GM12801 (cell line): Measurements from ENCODE around the gene RAB24.

ENCODE experiments used
- TF ChIP-seq, protein P1 (sequence below): IDR thresholded peaks from one replicate; pipeline ENCODE4 v1.5.1; 2011; ENCODE audit warnings: control low read depth; ENCODE audit not compliant: insufficient read length; ENCODE audit errors: extremely low read depth

RAB24 gene

DNA sequence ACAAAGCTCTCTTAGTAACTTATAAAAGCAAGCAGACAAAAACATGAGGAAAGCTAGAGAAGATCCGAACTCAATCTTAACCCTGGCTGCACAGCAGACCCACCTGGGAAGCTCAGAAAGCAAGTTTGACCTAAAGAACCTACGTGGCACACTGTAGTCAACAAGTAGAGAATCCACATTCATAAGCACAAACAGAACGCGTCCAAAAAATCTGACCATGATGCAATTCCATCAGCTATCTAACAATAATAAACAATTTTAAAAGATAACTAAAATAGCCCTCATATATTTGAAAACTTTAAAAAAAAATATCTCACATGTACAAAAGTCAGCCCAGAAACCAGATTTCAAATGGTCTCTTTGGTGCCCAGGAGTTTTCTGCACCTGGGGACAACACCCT is 43.3 kb upstream of the RAB24 start:
- TF ChIP-seq, protein P1, sequence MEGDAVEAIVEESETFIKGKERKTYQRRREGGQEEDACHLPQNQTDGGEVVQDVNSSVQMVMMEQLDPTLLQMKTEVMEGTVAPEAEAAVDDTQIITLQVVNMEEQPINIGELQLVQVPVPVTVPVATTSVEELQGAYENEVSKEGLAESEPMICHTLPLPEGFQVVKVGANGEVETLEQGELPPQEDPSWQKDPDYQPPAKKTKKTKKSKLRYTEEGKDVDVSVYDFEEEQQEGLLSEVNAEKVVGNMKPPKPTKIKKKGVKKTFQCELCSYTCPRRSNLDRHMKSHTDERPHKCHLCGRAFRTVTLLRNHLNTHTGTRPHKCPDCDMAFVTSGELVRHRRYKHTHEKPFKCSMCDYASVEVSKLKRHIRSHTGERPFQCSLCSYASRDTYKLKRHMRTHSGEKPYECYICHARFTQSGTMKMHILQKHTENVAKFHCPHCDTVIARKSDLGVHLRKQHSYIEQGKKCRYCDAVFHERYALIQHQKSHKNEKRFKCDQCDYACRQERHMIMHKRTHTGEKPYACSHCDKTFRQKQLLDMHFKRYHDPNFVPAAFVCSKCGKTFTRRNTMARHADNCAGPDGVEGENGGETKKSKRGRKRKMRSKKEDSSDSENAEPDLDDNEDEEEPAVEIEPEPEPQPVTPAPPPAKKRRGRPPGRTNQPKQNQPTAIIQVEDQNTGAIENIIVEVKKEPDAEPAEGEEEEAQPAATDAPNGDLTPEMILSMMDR = no peak

DNA sequence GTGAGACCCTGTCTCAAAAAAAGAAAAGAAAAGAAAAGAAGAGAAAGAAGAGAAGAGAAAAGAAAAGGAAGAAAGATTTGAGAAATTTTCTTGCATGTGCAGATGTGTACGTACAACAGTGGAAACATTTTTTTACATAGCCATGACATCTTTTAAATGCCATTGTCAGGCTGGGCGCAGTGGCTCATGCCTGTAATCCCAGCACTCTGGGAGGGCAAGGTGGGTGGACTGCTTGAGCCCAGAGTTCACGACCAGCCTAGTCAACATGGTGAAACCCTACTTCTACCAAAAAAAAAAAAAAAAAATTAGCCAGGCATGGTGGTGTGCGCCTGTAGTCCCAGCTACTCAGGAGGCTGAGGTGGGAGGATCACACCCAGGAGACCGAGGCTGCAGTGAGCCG is 41.4 kb upstream of the RAB24 start:
- TF ChIP-seq, protein P1 = no peak

DNA sequence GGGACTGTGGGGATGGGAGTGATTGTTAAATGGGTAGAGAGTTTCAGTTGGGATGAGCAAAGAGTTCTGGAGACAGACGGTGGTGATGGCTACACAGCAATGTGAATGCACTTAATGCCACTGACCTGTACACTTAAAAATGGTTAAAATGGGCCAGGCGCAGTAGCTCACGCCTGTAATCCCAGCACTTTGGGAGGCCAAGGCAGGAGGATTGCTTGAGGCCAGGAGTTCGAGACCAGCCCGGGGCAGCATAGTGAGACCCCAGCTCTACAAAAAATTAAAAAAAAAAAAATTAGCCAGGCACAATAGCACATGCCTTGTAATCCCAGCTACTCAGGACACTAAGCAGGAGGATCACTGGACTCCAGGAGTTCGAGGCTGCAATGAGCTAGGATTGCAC is 40.3 kb upstream of the RAB24 start:
- TF ChIP-seq, protein P1 = no peak

DNA sequence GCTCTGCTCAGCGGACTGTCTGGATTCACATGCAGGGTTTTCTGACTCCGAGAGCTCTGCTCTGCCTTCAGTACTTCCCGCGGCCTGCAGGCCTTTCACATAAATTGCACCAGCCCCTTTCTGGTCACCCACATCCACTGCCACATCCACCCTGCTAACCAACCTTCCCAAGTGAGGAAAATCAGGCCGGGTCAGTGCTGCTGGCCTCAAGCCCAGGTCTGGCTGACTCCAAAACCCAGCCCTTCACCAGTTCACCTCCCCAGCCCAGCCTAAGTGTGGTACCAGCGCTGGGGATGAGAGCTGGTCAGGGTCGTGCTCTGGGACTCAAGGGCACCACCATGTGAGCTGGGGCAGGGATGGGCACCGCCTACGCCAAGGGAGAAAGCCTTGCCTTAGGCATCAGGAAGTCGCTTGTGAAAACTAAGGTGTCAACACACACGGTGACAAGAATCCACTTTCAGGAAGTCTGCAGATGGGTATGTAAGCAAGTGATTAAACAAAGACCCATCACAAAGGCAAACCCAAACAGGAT is 35.7 kb upstream of the RAB24 start:
- TF ChIP-seq, protein P1 = no peak

DNA sequence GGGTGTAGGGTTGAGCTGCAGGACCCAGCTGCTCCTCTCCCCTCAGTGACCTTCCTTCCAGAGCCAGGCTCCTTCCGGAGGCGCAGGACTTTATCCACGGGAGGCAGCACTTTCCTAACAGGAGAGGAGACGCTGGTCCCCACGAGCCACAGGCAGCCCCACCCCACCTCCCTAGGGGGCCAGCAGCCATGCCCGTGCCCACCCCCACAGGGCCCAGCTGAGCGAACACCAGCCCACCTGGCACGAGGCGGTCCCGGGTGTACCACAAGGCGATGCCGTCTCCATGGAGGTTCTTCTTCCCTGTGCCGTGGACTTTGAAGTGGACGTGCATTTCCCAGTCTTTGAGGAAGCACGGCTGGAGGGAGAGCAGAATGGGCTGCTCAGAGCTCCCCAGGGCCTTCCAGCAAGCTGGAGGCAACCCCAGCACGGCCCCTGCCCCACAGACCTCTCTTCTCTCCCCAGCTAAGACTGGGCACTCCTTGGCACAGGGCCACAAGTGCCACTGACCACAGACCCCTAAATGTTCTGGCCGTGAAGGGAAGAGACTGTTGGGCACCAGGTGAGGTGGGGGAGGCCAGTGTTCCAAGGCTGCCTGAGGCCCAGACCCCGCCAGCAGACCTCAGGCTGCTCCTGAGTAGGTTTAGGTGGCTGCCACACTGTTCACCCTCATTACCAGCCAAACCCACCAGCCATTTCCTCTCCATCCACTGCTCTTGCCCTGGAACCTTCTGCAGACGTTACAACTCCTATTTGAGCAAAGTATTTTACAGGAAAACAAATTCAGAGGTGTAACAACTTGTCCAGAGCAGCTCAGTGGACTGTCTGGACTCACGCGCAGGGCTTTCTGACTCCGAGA is 35.0 kb upstream of the RAB24 start:
- TF ChIP-seq, protein P1 = no peak

DNA sequence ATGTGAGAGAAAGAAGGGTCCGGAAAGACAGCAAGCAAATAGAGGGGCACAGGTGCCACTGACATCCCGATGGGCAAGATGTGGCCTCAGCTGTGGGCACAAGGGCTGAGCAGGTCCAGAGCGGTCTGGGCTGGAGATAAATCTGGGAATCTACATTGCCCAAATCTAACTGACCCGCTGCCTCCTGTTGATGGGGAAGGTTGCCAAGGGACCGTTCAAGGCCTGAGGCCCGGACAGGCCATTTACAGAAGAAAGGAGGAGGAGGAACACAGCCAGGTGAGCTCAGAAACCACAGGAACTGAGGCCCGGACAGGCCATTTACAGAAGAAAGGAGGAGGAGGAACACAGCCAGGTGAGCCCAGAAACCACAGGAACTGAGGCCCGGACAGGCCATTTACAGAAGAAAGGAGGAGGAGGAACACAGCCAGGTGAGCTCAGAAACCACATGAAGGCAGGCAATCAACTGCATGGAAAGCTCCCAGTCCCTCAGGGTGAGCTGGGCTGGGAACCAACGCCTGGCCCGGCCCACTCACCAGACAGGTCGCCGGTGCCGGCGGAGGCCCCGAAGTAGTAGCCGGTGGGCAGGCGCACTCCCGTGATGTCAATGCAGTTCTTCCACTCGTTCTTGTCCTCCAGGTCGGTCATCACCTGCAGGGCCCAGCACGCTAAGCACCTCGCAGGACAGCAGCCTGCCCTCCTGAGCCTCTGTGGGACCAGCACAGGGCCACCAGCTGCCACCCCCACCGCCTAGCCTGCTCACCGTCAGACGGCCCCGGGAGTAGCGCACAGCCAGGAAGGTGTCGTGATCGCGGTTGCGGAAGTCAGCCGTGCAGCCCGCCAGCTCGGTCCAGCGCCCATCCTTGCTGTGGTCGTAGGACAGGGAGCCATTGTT is 33.3 kb upstream of the RAB24 start:
- TF ChIP-seq, protein P1 = no peak

DNA sequence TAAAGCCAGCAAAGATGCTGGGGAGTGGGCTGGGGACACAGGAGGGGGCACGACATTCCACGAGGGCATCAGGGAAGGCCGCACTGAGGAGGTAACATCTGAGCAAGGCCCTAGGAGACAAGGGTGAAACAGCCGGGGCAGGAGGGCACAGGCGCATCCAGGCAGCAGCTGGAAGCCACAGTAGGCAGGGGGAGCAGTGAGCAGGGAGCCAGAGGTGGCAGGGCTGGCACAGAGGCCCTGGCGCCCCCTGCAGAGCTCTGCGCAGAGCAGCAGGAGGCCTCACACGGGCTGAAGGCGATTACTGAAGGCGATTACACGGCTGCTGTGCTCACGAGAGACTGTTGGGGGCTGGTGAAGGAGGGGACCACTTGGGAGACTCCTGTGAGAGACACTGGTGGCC is 32.6 kb upstream of the RAB24 start:
- TF ChIP-seq, protein P1 = no peak
